Smooth muscle cell of the umbilical artery (primary cell): ENCODE data around the gene XAGE2. TPM values are rescaled to one million over a fixed set of nuclear protein-coding genes. Genes with fewer than 3 reads are reported as not detected.

Experiments
- total RNA-seq: library from RNA; depleted of rRNA; stranded (reverse); fragments of >200 nt; gene quantifications from 2 replicates; pipeline ENCODE4 v1.2.3, GENCODE V29; 2014

XAGE2 gene, protein sequence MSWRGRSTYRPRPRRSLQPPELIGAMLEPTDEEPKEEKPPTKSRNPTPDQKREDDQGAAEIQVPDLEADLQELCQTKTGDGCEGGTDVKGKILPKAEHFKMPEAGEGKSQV
- not detected in 2 replicates for total RNA-seq

DNA sequence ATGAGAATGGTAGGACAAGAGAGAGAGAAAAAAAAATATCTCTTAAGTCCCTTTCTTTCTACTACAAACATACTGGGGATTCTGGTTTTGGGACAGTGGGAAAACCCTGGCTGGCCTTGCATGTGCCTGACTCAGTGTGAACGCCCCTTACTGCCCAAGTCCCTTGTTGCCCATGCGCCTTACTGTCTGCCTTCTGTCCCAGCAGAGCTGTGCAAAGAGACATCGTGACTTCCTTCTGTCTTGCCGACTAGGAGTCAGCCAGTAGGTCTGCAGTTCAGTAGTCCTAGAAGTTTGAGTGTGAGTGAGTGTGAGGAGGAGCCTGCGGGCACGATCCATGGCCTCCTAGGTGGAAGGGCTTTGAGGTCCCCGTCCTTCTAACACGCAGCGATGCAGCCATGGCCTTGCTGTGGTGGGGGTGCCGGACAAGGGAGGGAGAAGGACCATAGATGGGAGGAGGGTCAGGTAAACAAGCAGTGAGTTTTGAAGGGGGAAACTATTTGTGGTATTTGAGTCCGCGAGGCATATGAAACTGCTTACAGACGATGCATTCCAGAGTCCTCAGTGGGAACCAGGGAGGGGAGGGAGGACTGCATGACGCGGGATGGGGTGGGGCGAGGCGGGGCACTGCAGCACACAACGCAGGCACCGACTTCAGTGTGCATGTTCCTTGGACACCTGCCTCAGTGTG is at the start of gene XAGE2:
Gene XAGE2 (plus strand): TSS at position 654 of the 688 bp plus-strand sequence. CDS start 994 bp downstream, outside the sequence.

Other genes with a start within 250 kb of the XAGE2 start
- 53.1 and 89.1 TPM in 2 replicates for gene MAGED4, start 184.1 kb upstream of the XAGE2 start, total RNA-seq
- not detected in 2 replicates for gene XAGE1A, start 126.8 kb downstream of the XAGE2 start, total RNA-seq
- gene XAGE1B, start 148.0 kb downstream of the XAGE2 start, total RNA-seq = not detected in 2 replicates